ENCODE results near the gene PPP1R12B. TPM values are rescaled to one million over a fixed set of nuclear protein-coding genes. Genes with fewer than 3 reads are reported as not detected.

Gene PPP1R12B
- total RNA-seq, 1 donor from 2014 or later, result 21.8 TPM

- TF ChIP-seq, protein P1, sequence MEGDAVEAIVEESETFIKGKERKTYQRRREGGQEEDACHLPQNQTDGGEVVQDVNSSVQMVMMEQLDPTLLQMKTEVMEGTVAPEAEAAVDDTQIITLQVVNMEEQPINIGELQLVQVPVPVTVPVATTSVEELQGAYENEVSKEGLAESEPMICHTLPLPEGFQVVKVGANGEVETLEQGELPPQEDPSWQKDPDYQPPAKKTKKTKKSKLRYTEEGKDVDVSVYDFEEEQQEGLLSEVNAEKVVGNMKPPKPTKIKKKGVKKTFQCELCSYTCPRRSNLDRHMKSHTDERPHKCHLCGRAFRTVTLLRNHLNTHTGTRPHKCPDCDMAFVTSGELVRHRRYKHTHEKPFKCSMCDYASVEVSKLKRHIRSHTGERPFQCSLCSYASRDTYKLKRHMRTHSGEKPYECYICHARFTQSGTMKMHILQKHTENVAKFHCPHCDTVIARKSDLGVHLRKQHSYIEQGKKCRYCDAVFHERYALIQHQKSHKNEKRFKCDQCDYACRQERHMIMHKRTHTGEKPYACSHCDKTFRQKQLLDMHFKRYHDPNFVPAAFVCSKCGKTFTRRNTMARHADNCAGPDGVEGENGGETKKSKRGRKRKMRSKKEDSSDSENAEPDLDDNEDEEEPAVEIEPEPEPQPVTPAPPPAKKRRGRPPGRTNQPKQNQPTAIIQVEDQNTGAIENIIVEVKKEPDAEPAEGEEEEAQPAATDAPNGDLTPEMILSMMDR (IDR thresholded peaks at IDR 0.05), result no peak
- TF ChIP-seq EZH2 (IDR thresholded peaks at IDR 0.05) (no peak), EZH2phosphoT487 (IDR thresholded peaks at IDR 0.05) (no peak)
- H3K79me2 ChIP-seq (ENCODE audit: low read depth), result no peaks in the 10 kb centered on the region
- no peak overlapping the region for H3K27ac Mint-ChIP-seq
- H2AFZ ChIP-seq (replicated peaks), result no peak overlapping the region
- H4K20me1 ChIP-seq (ENCODE audit: low read depth), result no peaks in the 10 kb centered on the region
- peaks cover 6% of the 10 kb centered on the region for H3K27me3 Mint-ChIP-seq (ENCODE audit: insufficient read depth, low read depth)
- no peaks in the 10 kb centered on the region for H3K36me3 ChIP-seq
- no peaks in the 10 kb centered on the region for H3K9me3 Mint-ChIP-seq
- H3K4me1 Mint-ChIP-seq, result peaks cover 16% of the 10 kb centered on the region
- no peaks in the 10 kb centered on the region for H3F3A ChIP-seq (ENCODE audit: low read depth)
- H3K4me1 ChIP-seq, result no peaks in the 10 kb centered on the region
- no peaks in the 10 kb centered on the region for H3K9me3 ChIP-seq (ENCODE audit: low read depth)
- no peak overlapping the region for H3K4me3 Mint-ChIP-seq
- H3K36me3 Mint-ChIP-seq, result peaks cover 2% of the 10 kb centered on the region
- no peak for DNase-seq (ENCODE audit: low spot score)
- no peaks in the 10 kb centered on the region for H3K27me3 ChIP-seq
- no peak overlapping the region for H3K27ac ChIP-seq
- no peak overlapping the region for H3K9ac ChIP-seq
- H3K4me3 ChIP-seq, result no peak overlapping the region
- no peak overlapping the region for H3K4me2 ChIP-seq
These were observed 243.6 kb downstream of the PPP1R12B start for GRCh38 chr1:202592146-202592545.

DNA sequence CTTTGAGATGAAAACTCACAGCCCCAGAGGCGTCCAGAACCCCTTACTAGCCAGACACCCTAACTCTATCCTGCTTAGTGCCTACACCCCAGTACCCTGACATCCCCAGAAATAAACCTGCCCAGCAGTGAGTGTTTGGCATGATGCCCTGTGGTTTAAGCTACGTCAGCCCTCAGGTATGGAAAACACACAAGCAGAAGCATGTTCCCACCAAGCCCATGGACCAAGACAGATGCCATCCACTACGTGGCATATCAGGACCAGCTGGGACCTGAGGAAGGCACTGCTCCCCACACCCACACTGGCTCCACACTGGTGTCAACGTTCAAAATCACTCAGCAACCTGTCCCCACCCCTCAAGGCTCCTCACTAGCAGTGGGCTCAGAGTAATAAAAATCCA, 245.3 kb downstream of the PPP1R12B start:
- Histone ChIP-seq H3K4me3 (no peak overlapping the region), H3K79me2 (ENCODE audit: low read depth) (no peaks in the 10 kb centered on the region), H3F3A (ENCODE audit: low read depth) (no peaks in the 10 kb centered on the region), H3K36me3 (no peaks in the 10 kb centered on the region), H2AFZ (replicated peaks) (no peak overlapping the region), H3K9ac (no peak overlapping the region), H3K27me3 (no peaks in the 10 kb centered on the region), H3K4me1 (no peaks in the 10 kb centered on the region), H3K9me3 (ENCODE audit: low read depth) (no peaks in the 10 kb centered on the region), H3K27ac (no peak overlapping the region), H4K20me1 (ENCODE audit: low read depth) (no peaks in the 10 kb centered on the region), H3K4me2 (no peak overlapping the region)
- DNase-seq (ENCODE audit: low spot score), result no peak
- Mint-ChIP-seq H3K27me3 (ENCODE audit: insufficient read depth, low read depth) (peaks cover 5% of the 10 kb centered on the region), H3K4me3 (no peak overlapping the region), H3K4me1 (peaks cover 11% of the 10 kb centered on the region), H3K36me3 (peaks cover 2% of the 10 kb centered on the region), H3K27ac (no peak overlapping the region), H3K9me3 (no peaks in the 10 kb centered on the region)
- no peak for TF ChIP-seq EZH2phosphoT487 (IDR thresholded peaks at IDR 0.05)
- TF ChIP-seq, protein P1 (IDR thresholded peaks at IDR 0.05), result no peak
- TF ChIP-seq EZH2 (IDR thresholded peaks at IDR 0.05), result no peak

GRCh38 chr1:202596638-202597037, 248.1 kb downstream of the PPP1R12B start:
- no peak overlapping the region for H3K9ac ChIP-seq
- H3K27ac ChIP-seq, result no peak overlapping the region
- Mint-ChIP-seq H3K9me3 (no peaks in the 10 kb centered on the region), H3K27me3 (ENCODE audit: insufficient read depth, low read depth) (peaks cover 3% of the 10 kb centered on the region), H3K27ac (no peak overlapping the region), H3K36me3 (peaks cover 2% of the 10 kb centered on the region), H3K4me3 (no peak overlapping the region), H3K4me1 (no peaks in the 10 kb centered on the region)
- TF ChIP-seq EZH2 (IDR thresholded peaks at IDR 0.05) (no peak), EZH2phosphoT487 (IDR thresholded peaks at IDR 0.05) (no peak)
- TF ChIP-seq, protein P1 (IDR thresholded peaks at IDR 0.05), result no peak
- no peaks in the 10 kb centered on the region for H3K4me1 ChIP-seq
- no peak for DNase-seq (ENCODE audit: low spot score)
- no peak overlapping the region for H2AFZ ChIP-seq (replicated peaks)
- H3K9me3 ChIP-seq (ENCODE audit: low read depth), result no peaks in the 10 kb centered on the region
- H3K36me3 ChIP-seq, result no peaks in the 10 kb centered on the region
- no peak overlapping the region for H3K4me3 ChIP-seq
- no peaks in the 10 kb centered on the region for H3K27me3 ChIP-seq
- H3K79me2 ChIP-seq (ENCODE audit: low read depth), result no peaks in the 10 kb centered on the region
- no peak overlapping the region for H3K4me2 ChIP-seq
- no peaks in the 10 kb centered on the region for H3F3A ChIP-seq (ENCODE audit: low read depth)
- H4K20me1 ChIP-seq (ENCODE audit: low read depth), result no peaks in the 10 kb centered on the region

Measured in neural progenitor cell (in vitro differentiated cells).